ENCODE data around the gene DLG1.

DNA sequence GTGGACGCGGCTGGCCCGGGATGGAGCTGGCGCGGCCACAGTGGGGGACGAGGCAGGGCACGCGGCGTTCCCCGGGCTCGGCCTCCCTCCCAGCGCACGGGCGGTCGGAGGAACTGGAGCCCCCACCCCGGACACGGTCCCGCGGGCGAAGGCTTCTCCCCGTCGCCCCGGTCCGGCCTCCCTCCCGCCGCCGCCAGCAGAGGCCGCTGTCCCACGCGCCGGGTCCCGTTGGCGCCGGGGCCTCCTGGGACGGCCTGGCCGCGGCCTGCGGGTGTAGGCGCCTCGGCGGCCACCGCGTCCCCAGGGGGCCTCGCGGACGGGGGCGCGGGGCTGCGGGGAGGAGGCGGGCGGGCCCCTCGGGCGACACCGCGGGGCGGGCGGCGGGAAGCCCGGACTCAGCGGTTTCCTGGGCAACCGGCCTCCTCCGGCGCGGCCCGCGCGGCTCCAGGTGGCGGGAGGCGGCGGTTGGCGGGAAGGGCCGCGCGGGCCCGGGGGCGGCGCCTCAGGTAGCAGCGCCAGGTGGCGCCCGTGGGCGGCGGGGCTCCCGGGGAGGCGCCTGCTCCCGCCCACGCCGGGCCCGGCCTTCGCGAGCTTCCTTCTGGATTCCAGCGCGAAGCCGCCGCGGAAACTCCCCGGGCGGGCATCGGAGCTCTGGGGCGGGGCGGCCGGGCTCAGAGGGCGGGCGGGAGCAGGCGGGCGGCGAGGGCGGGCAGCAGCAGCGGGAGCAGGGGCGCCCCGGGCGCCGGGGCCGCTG is 295.5 kb downstream of the DLG1 start:
- TF ChIP-seq EGR1 (IDR thresholded peaks at IDR 0.05) (peak; percentile 98), CREB1 (IDR thresholded peaks at IDR 0.05; ENCODE audit: low read depth) (no peak), TCF12 (IDR thresholded peaks at IDR 0.05; ENCODE audit: low read depth) (no peak), CEBPB (IDR thresholded peaks at IDR 0.05) (no peak)
